Adrenal gland (tissue), 12 donors: Measurements from ENCODE around the gene PDPR. TPM values are rescaled to one million over a fixed set of nuclear protein-coding genes. Genes with fewer than 3 reads are reported as not detected.

ENCODE experiments used
- DNase-seq, 7 donors: peaks; one replicate each; pipeline ENCODE4 v3.0.0-alpha.2; 2019 to 2020
- H3K27ac ChIP-seq, 5 donors: fragments of 200-600 bp; sonication (generic) in 4 of 5; 1 replicate in 3 of 5; 2 replicates in 2 of 5; pipeline versions ENCODE4 v1.5.1 to v1.8.0; 2016 to 2020; ENCODE audit warnings: mild to moderate bottlenecking in 1 of 5
- H3K27me3 ChIP-seq: fragments of 200-600 bp; 2 replicates; pipeline ENCODE4 v1.8.0; 2021
- H3K36me3 ChIP-seq, 2 donors: fragments of 200-600 bp; replicated peaks in 1 of 2; 1 replicate in 1 of 2; 2 replicates in 1 of 2; pipeline versions ENCODE4 v1.5.1 to v1.8.0; 2018 to 2022
- H3K4me1 ChIP-seq, 2 donors: fragments of 200-600 bp; replicated peaks in 1 of 2; 1 replicate in 1 of 2; 2 replicates in 1 of 2; pipeline versions ENCODE4 v1.5.1 to v1.8.0; 2018 to 2021
- H3K4me3 ChIP-seq, 4 donors: fragments of 200-600 bp; sonication (generic) in 3 of 4; one replicate each; pipeline ENCODE4 v1.5.1; 2016 to 2018
- H3K9me3 ChIP-seq, 3 donors: fragments of 200-600 bp; sonication (generic) in 1 of 3; replicated peaks in 1 of 3; 1 replicate in 2 of 3; 2 replicates in 1 of 3; pipeline versions ENCODE4 v1.5.1 to v1.8.0; 2016 to 2021
- POLR2A ChIP-seq, 2 donors: fragments of 450-650 bp; IDR thresholded peaks; one replicate each; pipeline ENCODE4 v1.6.1; 2017; ENCODE audit warnings: antibody characterized with exemption in 2 of 2, mild to moderate bottlenecking in 2 of 2, moderate library complexity in 1 of 2
- WGBS, 4 donors: extraction: QIAGEN DNeasy Blood & Tissue Kit in 2 of 4; methylation state at CpG; one replicate each; pipeline versions ENCODE4 v1.1.5 to v1.1.7; 2013 to 2017; 5-methylcytosine and 5-hydroxymethylcytosine counted together
- intact Hi-C, 2 donors: fragments of 100-400 bp; cut with DNase I; formaldehyde crosslinking; loops; one replicate each; pipeline versions ENCODE4 v1.14.1 to v1.15.0; 2022 to 2023
- polyA plus RNA-seq, 3 donors: library from polyadenylated mRNA; stranded (reverse); fragments of 200-250 nt in 2 of 3; fragments of 350-450 nt in 1 of 3; fragmentation: Illumina TruSeq in 1 of 3; extraction: RNeasy Lipid Tissue Mini Kit (QIAGEN cat#74804) in 1 of 3; gene quantifications; one replicate each; pipeline ENCODE4 v1.2.3, GENCODE V29; 2013 to 2014
- total RNA-seq, 9 donors: library from RNA; depleted of rRNA in 4 of 9; stranded (reverse); fragments of >200 nt in 4 of 9; fragments of 120-200 nt in 1 of 9; fragmentation: NEBNext Ultra II Directional in 1 of 9; extraction: Animal tissue kit (Norgen Biotek cat#: 25700) in 1 of 9; gene quantifications; one replicate each; pipeline versions ENCODE4 v1.1.0 to v1.2.4, GENCODE V29; 2013 to 2023
- TF ChIP-seq, protein P1 (sequence below), 6 experiments: fragments of 450-650 bp in 4 of 6; fragments of 200-600 bp in 2 of 6; sonication (generic) in 1 of 6; IDR thresholded peaks; 1 replicate in 5 of 6; 2 replicates in 1 of 6; pipeline versions ENCODE4 v1.5.1 to v1.8.0; 2016 to 2021; ENCODE audit warnings: antibody characterized with exemption in 6 of 6, mild to moderate bottlenecking in 2 of 6, moderate library complexity in 1 of 6
- donor health status: healthy with polysubstance abuse.
- donor health status: Bipolar disorder and iron deficiency.
- donor health status: DM: yes; HTN: yes; CAD: no.
- donor health status: DM: no; HTN: no; CAD: no.
- donor health status: DM: no; HTN: no; CAD: no.
- donor health status: DM: yes; HTN: yes; CAD: no.

Gene PDPR
- total and polyA plus RNA-seq, 12 donors: 8.2 to 58.7 (median 25.3) TPM

DNA sequence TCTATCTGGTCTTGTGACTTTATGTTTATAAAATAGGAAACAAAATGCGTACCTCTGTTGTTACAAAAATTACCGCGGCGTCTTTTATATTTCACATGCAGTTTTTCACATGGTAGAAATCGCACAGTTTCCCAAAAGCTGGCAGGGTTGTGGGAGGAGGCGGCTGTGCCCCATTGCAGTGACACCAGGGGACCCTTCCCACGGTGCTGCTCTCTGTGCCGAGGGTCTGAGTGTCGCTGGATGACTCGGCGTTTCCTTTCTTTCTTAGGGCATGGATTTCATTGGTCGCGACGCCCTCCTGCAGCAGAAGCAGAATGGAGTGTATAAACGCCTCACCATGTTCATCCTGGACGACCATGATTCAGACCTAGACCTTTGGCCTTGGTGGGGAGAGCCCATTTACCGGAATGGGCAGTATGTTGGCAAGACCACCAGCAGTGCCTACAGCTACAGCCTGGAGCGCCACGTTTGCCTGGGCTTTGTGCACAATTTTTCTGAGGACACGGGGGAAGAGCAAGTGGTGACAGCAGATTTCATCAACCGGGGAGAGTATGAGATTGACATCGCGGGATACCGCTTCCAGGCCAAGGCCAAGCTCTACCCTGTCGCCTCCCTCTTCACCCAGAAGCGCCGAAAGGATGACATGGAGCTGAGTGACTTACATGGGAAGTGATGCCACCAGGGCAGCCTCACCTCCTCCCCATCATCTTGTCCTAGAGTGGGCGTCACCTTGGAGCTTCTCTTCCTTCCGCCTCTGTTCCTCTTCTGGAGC is 42.3 kb downstream of the PDPR start:
- intact Hi-C loops: loop anchor here in 1 of 2 donors (10.0 kb wide), 1 partner anchor 98 kb away; the partner anchor contains the start of gene EXOSC6
- Histone ChIP-seq H3K27ac (no peak overlapping the region), H3K4me1 (no peaks in the 10 kb centered on the region), H3K4me3 (no peak overlapping the region), H3K9me3 (no peaks in the 10 kb centered on the region), H3K36me3 (peaks cover 0 to 99% of the 10 kb centered on the region in 2 donors), H3K27me3 (no peaks in the 10 kb centered on the region)
- DNase-seq: peak in 3 of 7 donors; percentile 29 to 50 (median 30)
- WGBS, 4 donors: 76 to 86% (median 81%) methylated on average over 29 of the region's 29 CpGs
- no peak for TF ChIP-seq POLR2A (IDR thresholded peaks at IDR 0.05)
- TF ChIP-seq, protein P1, sequence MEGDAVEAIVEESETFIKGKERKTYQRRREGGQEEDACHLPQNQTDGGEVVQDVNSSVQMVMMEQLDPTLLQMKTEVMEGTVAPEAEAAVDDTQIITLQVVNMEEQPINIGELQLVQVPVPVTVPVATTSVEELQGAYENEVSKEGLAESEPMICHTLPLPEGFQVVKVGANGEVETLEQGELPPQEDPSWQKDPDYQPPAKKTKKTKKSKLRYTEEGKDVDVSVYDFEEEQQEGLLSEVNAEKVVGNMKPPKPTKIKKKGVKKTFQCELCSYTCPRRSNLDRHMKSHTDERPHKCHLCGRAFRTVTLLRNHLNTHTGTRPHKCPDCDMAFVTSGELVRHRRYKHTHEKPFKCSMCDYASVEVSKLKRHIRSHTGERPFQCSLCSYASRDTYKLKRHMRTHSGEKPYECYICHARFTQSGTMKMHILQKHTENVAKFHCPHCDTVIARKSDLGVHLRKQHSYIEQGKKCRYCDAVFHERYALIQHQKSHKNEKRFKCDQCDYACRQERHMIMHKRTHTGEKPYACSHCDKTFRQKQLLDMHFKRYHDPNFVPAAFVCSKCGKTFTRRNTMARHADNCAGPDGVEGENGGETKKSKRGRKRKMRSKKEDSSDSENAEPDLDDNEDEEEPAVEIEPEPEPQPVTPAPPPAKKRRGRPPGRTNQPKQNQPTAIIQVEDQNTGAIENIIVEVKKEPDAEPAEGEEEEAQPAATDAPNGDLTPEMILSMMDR (IDR thresholded peaks at IDR 0.05): no peak

DNA sequence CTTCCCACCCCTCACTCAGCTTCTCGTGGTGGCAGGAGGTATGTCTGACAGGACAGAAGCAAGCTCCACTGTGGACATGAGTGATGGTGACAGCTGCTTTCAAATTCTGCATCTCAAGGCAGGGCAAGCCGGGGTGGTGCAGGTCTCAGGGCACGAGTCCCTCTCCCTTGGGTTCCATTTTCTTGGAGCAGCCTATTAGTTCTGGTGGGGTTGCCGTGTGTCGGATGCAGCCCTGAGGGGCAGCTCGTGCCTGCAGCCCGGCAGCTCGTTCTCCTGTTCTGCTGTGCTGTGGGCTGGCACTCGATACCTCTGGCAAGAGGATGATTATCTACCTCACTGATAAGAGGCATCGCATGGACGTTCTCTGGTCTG is 43.0 kb downstream of the PDPR start:
- H3K4me3 ChIP-seq: no peak overlapping the region
- no peak for TF ChIP-seq POLR2A (IDR thresholded peaks at IDR 0.05)
- TF ChIP-seq, protein P1 (IDR thresholded peaks at IDR 0.05): no peak
- no peaks in the 10 kb centered on the region for H3K4me1 ChIP-seq
- no peak overlapping the region for H3K27ac ChIP-seq
- intact Hi-C loops: loop anchor here in 1 of 2 donors (10.0 kb wide), 1 partner anchor 98 kb away; the partner anchor contains the start of gene EXOSC6
- 74 to 85% (median 79%) methylated on average over 11 of the region's 11 CpGs for WGBS, 4 donors
- peak in 2 of 7 donors; percentile 18 to 53 for DNase-seq
- H3K9me3 ChIP-seq: no peaks in the 10 kb centered on the region
- H3K36me3 ChIP-seq: peaks cover 0 to 99% of the 10 kb centered on the region in 2 donors
- no peaks in the 10 kb centered on the region for H3K27me3 ChIP-seq

- no peak for TF ChIP-seq POLR2A (IDR thresholded peaks at IDR 0.05)
- TF ChIP-seq, protein P1 (IDR thresholded peaks at IDR 0.05): no peak
- no peaks in the 10 kb centered on the region for H3K4me1 ChIP-seq
- DNase-seq: peak in 2 of 7 donors; percentile 15 to 47
- H3K9me3 ChIP-seq: no peaks in the 10 kb centered on the region
- no peak overlapping the region for H3K27ac ChIP-seq
- WGBS, 4 donors: 88 to 89% (median 89%) methylated on average over 8 of the region's 8 CpGs
- intact Hi-C loops: loop anchor here in 1 of 2 donors (10.0 kb wide), 1 partner anchor 97 kb away; the partner anchor contains the start of gene EXOSC6
- no peaks in the 10 kb centered on the region for H3K27me3 ChIP-seq
- peaks cover 0 to 93% of the 10 kb centered on the region in 2 donors for H3K36me3 ChIP-seq
- no peak overlapping the region for H3K4me3 ChIP-seq
Measured at GRCh38 chr16:70157477-70158260, 43.5 kb downstream of the PDPR start.
